Esophagus muscularis mucosa (tissue), 4 donors: ENCODE data around the gene CDH8.

ENCODE experiments used
- CTCF ChIP-seq, 3 experiments: fragments of 200-600 bp in 2 of 3; fragments of 450-650 bp in 1 of 3; sonication (generic) in 2 of 3; IDR thresholded peaks; one replicate each; pipeline ENCODE4 v1.5.1; 2017 to 2019; ENCODE audit warnings: antibody characterized with exemption in 3 of 3, mild to moderate bottlenecking in 2 of 3, moderate library complexity in 1 of 3
- EP300 ChIP-seq: sonication (generic); formaldehyde crosslinking; IDR thresholded peaks from one replicate; pipeline ENCODE4 v1.6.1; 2017; ENCODE audit warnings: antibody characterized with exemption
- POLR2A ChIP-seq: fragments of 450-650 bp; IDR thresholded peaks from one replicate; pipeline ENCODE4 v1.6.1; 2017; ENCODE audit warnings: antibody characterized with exemption, moderate library complexity, mild to moderate bottlenecking, low read depth
- POLR2AphosphoS5 ChIP-seq, 2 donors: sonication (generic); formaldehyde crosslinking; IDR thresholded peaks; one replicate each; pipeline ENCODE4 v1.6.1; 2017; ENCODE audit warnings: antibody characterized with exemption in 2 of 2

- TF ChIP-seq CTCF (IDR thresholded peaks at IDR 0.05), result no peak
- no peak for TF ChIP-seq POLR2A
- TF ChIP-seq POLR2AphosphoS5 (IDR thresholded peaks at IDR 0.05), result no peak
- TF ChIP-seq EP300, result no peak
Observed at GRCh38 chr16:61681673-61682072, 354.6 kb downstream of the CDH8 start.
